ENCODE measurements around the gene SLC2A6. TPM values are rescaled to one million over a fixed set of nuclear protein-coding genes. Genes with fewer than 3 reads are reported as not detected.
"Not testable (repeated sequence)": the region's sequence is repeated elsewhere in the genome, so short reads cannot be mapped to it uniquely, and the experiment has no call there.

SLC2A6 gene
- total RNA-seq, 1 experiment from 2014 or later = 14.6 TPM

- no peak for DNase-seq (ENCODE audit: low read depth)
Observed at GRCh38 chr9:133463234-133463863, 15.6 kb downstream of the SLC2A6 start.

- DNase-seq (ENCODE audit: low read depth) = no peak
Observed at GRCh38 chr9:133461975-133462374, 16.9 kb downstream of the SLC2A6 start.

GRCh38 chr9:133460405-133461175 is 18.3 kb downstream of the SLC2A6 start:
- peak; percentile 24 for DNase-seq (ENCODE audit: low read depth)

- DNase-seq (ENCODE audit: low read depth) = peak; percentile 93
Observed at GRCh38 chr9:133459476-133460404, 19.2 kb downstream of the SLC2A6 start, which contains the start of gene CACFD1. CACFD1 (plus strand) TSS chr9:133459978; CDS start chr9:133460067, 89 bp downstream.

GRCh38 chr9:133458643-133459312 is 20.1 kb downstream of the SLC2A6 start:
- DNase-seq (ENCODE audit: low read depth) = no peak

GRCh38 chr9:133457748-133458147 is 21.2 kb downstream of the SLC2A6 start:
- no peak for DNase-seq (ENCODE audit: low read depth)

- DNase-seq (ENCODE audit: low read depth) = no peak
Observed at GRCh38 chr9:133457233-133457632, 21.7 kb downstream of the SLC2A6 start.

- peak; percentile 17 for DNase-seq (ENCODE audit: low read depth)
Observed at GRCh38 chr9:133456409-133456808, 22.5 kb downstream of the SLC2A6 start.

- DNase-seq (ENCODE audit: low read depth) = no peak
Observed at GRCh38 chr9:133455936-133456335, 23.0 kb downstream of the SLC2A6 start.

GRCh38 chr9:133454943-133455673 is 23.8 kb downstream of the SLC2A6 start:
- DNase-seq (ENCODE audit: low read depth) = no peak

GRCh38 chr9:133454325-133454724 is 24.6 kb downstream of the SLC2A6 start:
- no peak for DNase-seq (ENCODE audit: low read depth)

- peak; percentile 30 for DNase-seq (ENCODE audit: low read depth)
Observed at GRCh38 chr9:133453651-133454050, 25.2 kb downstream of the SLC2A6 start.

- no peak for DNase-seq (ENCODE audit: low read depth)
Observed at GRCh38 chr9:133452562-133452961, 26.3 kb downstream of the SLC2A6 start.

- DNase-seq (ENCODE audit: low read depth) = not testable (repeated sequence)
Observed at GRCh38 chr9:133451865-133452264, 27.0 kb downstream of the SLC2A6 start.

- DNase-seq (ENCODE audit: low read depth) = peak; percentile 78
Observed at GRCh38 chr9:133449760-133450159, 29.1 kb downstream of the SLC2A6 start.

- DNase-seq (ENCODE audit: low read depth) = peak; percentile 22
Observed at GRCh38 chr9:133448487-133448972, 30.4 kb downstream of the SLC2A6 start.

GRCh38 chr9:133445293-133445969 is 33.5 kb downstream of the SLC2A6 start:
- DNase-seq (ENCODE audit: low read depth) = no peak

- peak; percentile 39 for DNase-seq (ENCODE audit: low read depth)
Observed at GRCh38 chr9:133443982-133444381, 34.9 kb downstream of the SLC2A6 start.

GRCh38 chr9:133443248-133443647 is 35.7 kb downstream of the SLC2A6 start:
- no peak for DNase-seq (ENCODE audit: low read depth)

- no peak for DNase-seq (ENCODE audit: low read depth)
Observed at GRCh38 chr9:133441571-133441970, 37.3 kb downstream of the SLC2A6 start.
